Activated naive CD4-positive, alpha-beta T cell treated with anti-CD3 and anti-CD28 coated beads, Interleukin-2, amount 10 ng/mL, durations not matched to agents 7 days and 5 days (primary cell): ENCODE data around the gene ZNF609.
A peak's percentile ranks its signal among the peaks of the same experiment; 100 is the strongest.

ENCODE experiments used
- CTCF ChIA-PET: fragments of 350-600 bp; sonication (Branson Sonifier 250); formaldehyde crosslinking; loops from one replicate; lab custom pipeline; 2021; ENCODE audit warnings: antibody characterized with exemption; lab: Charles Lee
- DNase-seq: peaks from one replicate; pipeline ENCODE4 v3.0.0-alpha.2; 2020
- H3K27ac Mint-ChIP-seq: one replicate; pipeline ENCODE4 v1.8.0; 2021; ENCODE audit warnings: mild to moderate bottlenecking, moderate library complexity, mixed read lengths
- H3K27me3 Mint-ChIP-seq: one replicate; pipeline ENCODE4 v1.8.0; 2021; ENCODE audit warnings: mild to moderate bottlenecking, mixed read lengths
- H3K36me3 Mint-ChIP-seq: one replicate; pipeline ENCODE4 v1.8.0; 2021; ENCODE audit warnings: mixed read lengths
- H3K4me1 Mint-ChIP-seq: one replicate; pipeline ENCODE4 v1.8.0; 2021; ENCODE audit warnings: mixed read lengths
- H3K4me3 Mint-ChIP-seq: one replicate; pipeline ENCODE4 v1.8.0; 2021; ENCODE audit warnings: mild to moderate bottlenecking, moderate library complexity, mixed read lengths
- H3K9me3 Mint-ChIP-seq: one replicate; pipeline ENCODE4 v1.8.0; 2021; ENCODE audit warnings: mixed read lengths

Gene ZNF609

DNA sequence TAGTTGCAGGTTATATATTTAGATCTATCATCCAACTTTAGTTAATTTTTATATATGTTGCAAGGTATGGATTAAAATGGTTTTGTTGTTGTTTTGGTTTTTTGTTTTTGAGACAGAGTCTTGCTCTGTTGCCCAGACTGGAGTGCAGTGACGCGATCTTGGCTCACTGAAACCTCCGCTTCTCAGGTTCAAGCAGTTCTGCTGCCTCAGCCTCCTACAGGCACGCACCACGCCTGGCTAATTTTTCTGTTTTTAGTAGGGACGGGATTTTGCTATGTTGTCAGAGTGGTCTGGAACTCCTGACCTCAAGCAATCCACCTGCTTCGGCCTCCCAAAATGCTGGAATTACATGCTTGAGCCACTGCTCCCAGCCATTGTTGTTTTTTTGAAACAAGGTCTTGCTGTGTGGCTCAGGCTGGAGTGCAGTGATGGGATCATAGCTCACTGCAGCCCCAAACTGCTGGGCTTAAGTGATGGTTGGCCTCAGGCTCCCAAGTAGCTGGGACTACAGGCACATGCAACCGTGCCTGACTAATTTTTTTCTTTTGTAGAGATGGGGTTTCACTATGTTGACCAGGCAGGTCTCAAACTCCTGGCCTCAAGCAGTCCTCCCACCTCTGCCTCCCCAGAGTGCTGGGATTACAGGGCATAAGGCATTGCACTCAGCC, 92.0 kb downstream of the ZNF609 start:
- H3K4me1 Mint-ChIP-seq = peaks cover 3% of the 10 kb centered on the region
- no peak overlapping the region for H3K27ac Mint-ChIP-seq

DNA sequence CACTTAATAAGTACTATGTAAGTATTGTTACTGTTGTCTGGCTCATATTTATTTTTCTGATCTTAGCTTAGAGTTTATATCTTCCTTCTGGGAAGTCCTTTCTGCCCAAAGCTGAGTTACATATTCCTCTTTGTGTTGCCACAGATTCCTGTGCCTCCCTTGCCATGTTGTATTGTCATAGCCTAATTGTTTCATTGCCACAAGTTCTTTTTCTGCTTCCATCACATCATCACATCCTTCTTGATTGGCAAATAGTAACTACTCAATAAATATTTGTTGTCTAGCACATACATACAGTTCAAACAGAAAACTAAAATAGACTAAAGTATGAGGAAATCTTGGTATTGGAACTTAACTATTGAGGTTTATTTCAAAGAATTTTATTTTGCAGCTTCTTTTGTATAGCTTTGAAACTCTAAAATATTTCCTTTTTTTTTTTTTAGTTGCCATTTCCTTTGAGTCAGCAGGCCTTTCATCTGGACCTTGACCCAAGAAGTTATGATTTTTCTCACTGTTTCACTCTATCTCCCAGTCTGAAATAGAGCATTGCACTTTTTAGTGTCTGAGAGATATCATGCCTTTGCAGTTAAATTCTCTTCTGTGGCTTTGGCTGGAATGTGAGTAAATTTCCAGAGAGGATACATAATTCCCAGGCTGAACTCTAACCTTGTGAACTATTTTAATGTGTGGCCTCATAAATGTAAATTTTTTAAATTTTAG, 98.2 kb downstream of the ZNF609 start:
- DNase-seq = no peak
- Mint-ChIP-seq H3K4me3 (no peak overlapping the region), H3K27ac (no peak overlapping the region), H3K36me3 (peaks cover 19% of the 10 kb centered on the region), H3K9me3 (no peaks in the 10 kb centered on the region), H3K4me1 (peaks cover 27% of the 10 kb centered on the region), H3K27me3 (no peaks in the 10 kb centered on the region)
- CTCF ChIA-PET = interaction anchor here (0.9 to 1.0 kb wide), 2 partner anchors 12 to 23 kb away, joined by 3 read pairs; no protein-coding TSS in a partner anchor

More for the DNA sequence above, 92.0 kb downstream of the ZNF609 start:
- no peak overlapping the region for H3K4me3 Mint-ChIP-seq
- no peaks in the 10 kb centered on the region for H3K9me3 Mint-ChIP-seq
- no peaks in the 10 kb centered on the region for H3K27me3 Mint-ChIP-seq
- H3K36me3 Mint-ChIP-seq = peaks cover 8% of the 10 kb centered on the region
- no peak for DNase-seq
- CTCF ChIA-PET = no interaction called here

DNA sequence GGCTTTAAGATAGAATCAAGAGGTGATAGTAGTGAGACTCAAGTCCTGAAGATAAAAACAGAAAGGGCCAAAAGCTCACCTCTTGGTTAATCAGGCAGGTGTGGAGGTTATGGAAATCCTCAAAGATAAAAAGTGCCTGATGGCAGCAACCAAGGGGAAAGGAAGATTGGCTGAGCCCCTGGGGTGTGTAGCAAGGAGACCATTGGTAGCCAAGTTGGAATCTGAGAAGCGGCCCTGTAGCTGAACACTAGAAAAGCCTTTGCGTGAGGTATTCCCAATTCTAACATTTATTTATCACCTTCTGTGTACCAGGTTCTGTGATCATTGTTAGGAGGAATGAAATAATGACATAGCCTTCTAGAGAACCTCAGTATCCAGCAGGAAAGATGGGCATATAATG, 98.9 kb downstream of the ZNF609 start:
- peaks cover 30% of the 10 kb centered on the region for H3K4me1 Mint-ChIP-seq
- H3K27ac Mint-ChIP-seq = no peak overlapping the region
- H3K4me3 Mint-ChIP-seq = no peak overlapping the region
- H3K27me3 Mint-ChIP-seq = no peaks in the 10 kb centered on the region
- H3K9me3 Mint-ChIP-seq = no peaks in the 10 kb centered on the region
- H3K36me3 Mint-ChIP-seq = peaks cover 22% of the 10 kb centered on the region
- no peak for DNase-seq
- CTCF ChIA-PET = interaction anchor here (1.0 kb wide), 1 partner anchor 12 kb away, joined by 3 read pairs; no protein-coding TSS in a partner anchor

DNA sequence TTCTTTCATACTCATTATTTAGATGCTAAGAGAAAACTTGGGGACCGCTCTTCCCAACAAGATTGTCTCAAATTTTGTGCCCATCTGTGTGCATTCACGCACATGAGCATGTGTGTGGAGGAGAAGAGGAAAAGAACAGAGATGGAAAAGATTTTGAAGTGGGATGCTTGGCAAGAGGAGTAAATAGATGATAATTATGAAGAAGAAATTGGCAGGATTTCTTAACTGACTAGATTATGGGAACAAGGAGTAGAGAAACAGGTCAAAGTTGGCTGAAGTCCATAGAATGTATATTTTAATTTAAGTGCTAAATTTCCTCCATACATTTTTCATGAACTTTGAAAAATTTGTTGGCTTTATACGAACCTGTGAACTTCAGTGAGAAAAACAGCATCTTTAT, 100.1 kb downstream of the ZNF609 start:
- no peak overlapping the region for H3K27ac Mint-ChIP-seq
- peaks cover 34% of the 10 kb centered on the region for H3K4me1 Mint-ChIP-seq
- CTCF ChIA-PET = interaction anchor here (0.6 kb wide), 1 partner anchor 253 kb away, joined by 3 read pairs; no protein-coding TSS in a partner anchor
- H3K9me3 Mint-ChIP-seq = no peaks in the 10 kb centered on the region
- DNase-seq = no peak
- no peak overlapping the region for H3K4me3 Mint-ChIP-seq
- H3K27me3 Mint-ChIP-seq = no peaks in the 10 kb centered on the region
- peaks cover 28% of the 10 kb centered on the region for H3K36me3 Mint-ChIP-seq

DNA sequence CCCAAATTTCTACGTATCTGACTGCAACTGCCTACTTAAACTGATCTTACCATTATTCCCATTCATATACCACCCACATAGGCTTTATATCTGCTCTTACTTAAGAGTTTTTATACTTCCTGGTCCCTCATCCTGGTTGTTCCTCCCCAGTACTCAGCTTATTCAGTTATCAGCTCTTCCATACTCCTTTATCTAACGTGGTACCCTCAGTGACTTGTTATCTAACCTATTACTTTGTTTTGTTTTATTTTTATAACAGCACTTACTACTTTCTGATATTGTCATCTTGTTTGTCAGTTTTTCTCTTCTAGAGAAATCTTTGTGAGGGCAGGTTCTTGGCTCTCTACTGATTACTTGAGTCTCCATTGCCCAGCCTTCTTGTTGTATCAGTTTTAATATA, 100.6 kb downstream of the ZNF609 start:
- CTCF ChIA-PET = no interaction called here

DNA sequence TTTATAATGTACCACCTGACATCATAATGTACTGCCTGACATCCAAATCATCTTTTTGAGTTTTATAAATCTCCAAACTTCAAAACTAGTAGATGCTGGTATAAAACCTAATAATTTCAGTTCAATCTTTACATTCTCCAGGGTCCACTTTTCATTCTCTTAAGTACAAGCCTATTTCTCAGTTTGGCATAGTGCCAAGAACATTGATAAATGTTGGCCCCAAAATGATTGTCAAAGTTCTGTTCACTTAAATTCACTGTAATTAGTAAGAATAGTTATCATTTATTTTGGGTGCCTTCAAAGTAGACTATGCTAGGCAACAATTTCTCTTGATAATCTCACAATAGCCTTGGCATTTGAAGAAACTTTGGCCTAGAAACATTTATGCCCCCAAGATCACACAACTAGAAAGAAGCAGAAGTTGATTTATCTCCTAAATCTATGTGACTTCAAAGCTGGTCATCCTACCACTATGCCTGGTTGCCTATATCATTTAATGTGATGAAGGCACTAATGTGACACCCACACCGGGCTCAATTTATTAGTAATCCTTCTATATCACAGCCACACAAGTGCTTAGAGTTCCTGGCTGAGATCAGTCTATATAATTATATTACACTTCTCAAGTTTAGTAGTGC, 101.7 kb downstream of the ZNF609 start:
- H3K4me1 Mint-ChIP-seq = peaks cover 37% of the 10 kb centered on the region
- no peaks in the 10 kb centered on the region for H3K9me3 Mint-ChIP-seq
- H3K27me3 Mint-ChIP-seq = no peaks in the 10 kb centered on the region
- no peak for DNase-seq
- H3K4me3 Mint-ChIP-seq = no peak overlapping the region
- CTCF ChIA-PET = no interaction called here
- no peak overlapping the region for H3K27ac Mint-ChIP-seq
- H3K36me3 Mint-ChIP-seq = peaks cover 36% of the 10 kb centered on the region

More for the DNA sequence above, 100.6 kb downstream of the ZNF609 start:
- Mint-ChIP-seq H3K9me3 (no peaks in the 10 kb centered on the region), H3K27me3 (no peaks in the 10 kb centered on the region), H3K4me3 (no peak overlapping the region), H3K36me3 (peaks cover 28% of the 10 kb centered on the region), H3K27ac (no peak overlapping the region), H3K4me1 (peaks cover 34% of the 10 kb centered on the region)
- DNase-seq = no peak

DNA sequence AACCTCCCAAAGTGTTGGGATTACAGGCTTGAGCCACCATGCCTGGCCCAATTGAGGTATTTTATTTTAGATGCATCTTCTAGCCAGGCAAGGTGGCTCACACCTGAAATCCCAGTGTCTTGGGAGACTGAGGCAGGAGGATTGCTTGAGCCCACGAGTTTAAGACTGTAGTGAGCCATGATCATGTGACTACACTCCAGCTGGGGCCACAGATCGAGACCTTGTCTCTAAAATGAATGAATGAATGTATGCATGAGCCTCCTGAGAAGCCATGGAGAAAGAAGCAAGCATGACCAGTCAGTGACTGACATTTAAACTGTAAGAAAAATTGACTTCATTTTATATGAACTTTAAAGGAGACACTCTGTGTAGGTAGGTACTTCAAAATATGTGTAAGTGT, 105.7 kb downstream of the ZNF609 start:
- Mint-ChIP-seq H3K27me3 (no peaks in the 10 kb centered on the region), H3K27ac (no peak overlapping the region), H3K36me3 (peaks cover 32% of the 10 kb centered on the region), H3K9me3 (no peaks in the 10 kb centered on the region), H3K4me1 (peaks cover 35% of the 10 kb centered on the region), H3K4me3 (no peak overlapping the region)
- CTCF ChIA-PET = interaction anchor here (0.9 to 1.4 kb wide), 2 partner anchors 94 to 140 kb away, joined by 3 to 4 read pairs; no protein-coding TSS in a partner anchor
- no peak for DNase-seq

DNA sequence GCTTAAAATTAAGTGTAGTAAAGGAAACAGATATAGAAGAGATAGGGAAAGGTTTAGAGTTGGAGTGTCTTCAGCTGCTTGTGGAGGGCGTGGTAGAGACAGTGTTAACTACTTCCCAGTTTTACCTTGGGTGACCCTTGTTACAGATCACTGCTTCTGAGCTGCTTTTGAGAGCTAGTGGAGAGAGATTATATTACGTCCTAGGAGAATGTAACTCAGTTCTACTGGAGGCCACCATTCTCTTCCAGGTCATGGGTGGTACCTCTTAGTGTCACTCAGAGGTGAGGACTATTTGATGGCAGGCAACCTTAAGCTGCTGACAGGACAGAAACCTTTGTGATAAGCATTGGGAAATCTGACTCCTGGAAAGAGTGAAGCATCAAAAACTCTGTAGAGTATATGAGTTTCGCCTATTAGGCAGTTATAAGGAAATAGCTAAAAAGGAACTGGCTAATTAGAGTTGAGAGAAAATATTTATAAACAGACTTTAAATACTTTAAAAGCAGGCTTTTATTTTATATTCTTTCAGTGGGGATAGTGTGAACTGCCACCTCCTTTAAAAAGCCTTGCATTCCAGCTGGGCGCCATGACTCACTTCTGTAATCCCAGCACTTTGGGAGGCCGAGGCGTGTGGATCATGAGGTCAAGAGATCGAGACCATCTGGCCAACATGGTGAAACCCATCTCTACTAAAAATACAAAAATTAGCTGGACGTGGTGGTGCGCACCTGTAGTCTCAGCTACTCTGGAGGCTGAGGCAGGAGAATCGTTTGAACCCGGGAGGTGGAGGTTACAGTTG, 106.5 kb downstream of the ZNF609 start:
- peaks cover 38% of the 10 kb centered on the region for H3K4me1 Mint-ChIP-seq
- H3K27ac Mint-ChIP-seq = no peak overlapping the region
- H3K27me3 Mint-ChIP-seq = no peaks in the 10 kb centered on the region
- no peak for DNase-seq
- no peaks in the 10 kb centered on the region for H3K9me3 Mint-ChIP-seq
- peaks cover 33% of the 10 kb centered on the region for H3K36me3 Mint-ChIP-seq
- no peak overlapping the region for H3K4me3 Mint-ChIP-seq
- CTCF ChIA-PET = interaction anchor here (0.9 to 1.4 kb wide), 2 partner anchors 94 to 141 kb away, joined by 3 to 4 read pairs; no protein-coding TSS in a partner anchor

DNA sequence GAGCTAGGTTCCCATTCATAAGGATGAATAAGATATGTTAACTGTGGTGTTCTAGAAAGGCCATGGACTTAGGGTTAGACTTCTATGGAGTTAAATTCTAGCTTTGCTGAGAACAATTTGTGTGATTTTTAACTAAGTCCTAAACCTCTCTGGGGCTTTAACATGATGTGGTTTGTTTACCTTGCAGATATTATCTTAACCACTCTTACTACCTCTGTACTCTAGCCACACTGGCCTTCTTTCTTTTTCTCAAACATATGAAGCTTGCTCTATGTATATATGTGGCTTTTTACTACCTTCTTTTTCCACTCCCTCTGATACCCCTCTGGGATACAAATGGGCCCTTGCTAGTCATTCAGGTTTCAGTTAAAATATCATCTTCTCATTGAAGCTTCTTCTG, 108.4 kb downstream of the ZNF609 start:
- DNase-seq = no peak
- H3K27me3 Mint-ChIP-seq = no peaks in the 10 kb centered on the region
- H3K4me3 Mint-ChIP-seq = no peak overlapping the region
- CTCF ChIA-PET = interaction anchor here (1.3 to 1.6 kb wide), 2 partner anchors 83 to 84 kb away, joined by 3 to 4 read pairs; no protein-coding TSS in a partner anchor
- peaks cover 32% of the 10 kb centered on the region for H3K36me3 Mint-ChIP-seq
- peaks cover 43% of the 10 kb centered on the region for H3K4me1 Mint-ChIP-seq
- H3K27ac Mint-ChIP-seq = no peak overlapping the region
- no peaks in the 10 kb centered on the region for H3K9me3 Mint-ChIP-seq

DNA sequence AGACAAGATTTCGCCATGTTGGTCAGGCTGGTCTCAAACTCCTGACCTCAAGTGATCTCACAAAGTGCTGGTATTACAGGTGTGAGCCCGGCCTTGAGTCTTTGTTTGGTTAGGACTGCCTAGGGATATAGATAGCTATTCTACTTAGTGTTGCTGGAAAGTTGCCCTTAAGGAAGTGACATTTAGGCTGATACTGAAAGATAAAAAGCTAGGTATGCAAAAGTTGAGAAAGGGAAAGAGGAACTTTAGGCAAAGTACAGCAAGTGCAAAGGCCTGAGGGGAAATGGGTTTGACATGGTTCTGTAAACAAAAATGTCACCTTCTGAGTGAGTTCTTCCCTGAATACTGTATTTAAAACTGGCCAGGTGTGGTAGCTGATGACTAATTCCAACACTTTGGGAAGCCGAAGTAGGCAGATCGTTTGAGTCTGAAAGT, 111.5 kb downstream of the ZNF609 start:
- Mint-ChIP-seq H3K4me1 (peaks cover 49% of the 10 kb centered on the region), H3K27ac (peak overlapping the region; percentile 63), H3K36me3 (peaks cover 20% of the 10 kb centered on the region), H3K9me3 (no peaks in the 10 kb centered on the region), H3K4me3 (no peak overlapping the region), H3K27me3 (no peaks in the 10 kb centered on the region)
- CTCF ChIA-PET = no interaction called here
- no peak for DNase-seq

DNA sequence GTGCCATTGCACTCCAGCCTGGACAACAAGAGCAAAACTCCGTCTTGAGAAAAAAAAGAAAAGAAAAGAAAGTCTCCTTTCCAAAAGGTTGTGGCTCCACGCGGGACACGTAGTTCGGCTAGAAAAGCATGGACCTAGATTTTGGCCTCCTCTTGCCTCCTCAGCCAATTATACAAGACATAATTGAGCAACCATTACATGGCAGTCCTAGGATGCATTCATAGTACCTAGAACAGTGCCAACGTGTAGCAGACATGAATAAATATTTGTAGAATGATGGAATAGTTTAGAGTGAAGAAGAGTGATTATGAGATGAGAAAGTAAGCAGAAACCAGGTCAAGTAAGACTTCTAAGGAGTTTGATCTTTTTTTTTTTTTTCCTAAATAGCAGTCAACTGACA, 112.5 kb downstream of the ZNF609 start:
- CTCF ChIA-PET = no interaction called here
- H3K4me3 Mint-ChIP-seq = no peak overlapping the region
- H3K27me3 Mint-ChIP-seq = no peaks in the 10 kb centered on the region
- peaks cover 49% of the 10 kb centered on the region for H3K4me1 Mint-ChIP-seq
- peaks cover 19% of the 10 kb centered on the region for H3K36me3 Mint-ChIP-seq
- no peaks in the 10 kb centered on the region for H3K9me3 Mint-ChIP-seq
- DNase-seq = no peak
- no peak overlapping the region for H3K27ac Mint-ChIP-seq

DNA sequence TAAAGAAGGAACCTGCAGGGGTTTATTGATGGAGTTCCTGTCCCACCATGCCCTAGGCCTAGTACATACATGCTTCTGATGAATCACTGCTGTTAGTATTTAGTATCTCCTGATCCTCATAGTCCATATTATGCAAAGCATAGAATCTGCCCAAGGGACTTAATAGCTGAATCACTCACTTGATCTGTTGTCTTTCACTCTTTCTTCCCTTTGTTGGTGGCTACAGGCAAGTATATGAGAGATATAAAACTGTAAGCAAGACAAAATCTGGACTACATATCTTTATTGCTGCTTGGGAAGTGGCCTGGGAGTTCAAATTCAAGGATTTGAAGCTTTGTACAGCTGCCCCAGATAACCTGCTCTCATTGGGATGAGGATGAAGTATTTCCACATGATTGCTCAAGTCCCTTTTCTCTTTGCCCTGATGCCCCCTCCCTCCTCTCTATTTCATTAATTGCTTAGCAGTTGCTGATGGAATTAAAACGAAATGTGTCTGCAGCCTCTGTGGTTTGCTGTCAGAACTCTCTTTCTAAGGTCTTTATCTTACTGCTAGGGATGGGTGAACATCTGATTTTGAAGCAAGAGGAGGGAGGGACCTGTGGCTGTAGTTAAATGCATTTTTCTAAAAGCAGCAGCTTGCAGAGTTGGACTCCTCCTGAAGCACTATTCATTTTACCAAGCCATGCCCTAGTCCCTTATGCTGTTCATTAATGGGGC, 114.1 kb downstream of the ZNF609 start:
- Mint-ChIP-seq H3K36me3 (peaks cover 18% of the 10 kb centered on the region), H3K4me3 (no peak overlapping the region), H3K9me3 (no peaks in the 10 kb centered on the region), H3K27ac (peak overlapping the region; percentile 43), H3K27me3 (no peaks in the 10 kb centered on the region), H3K4me1 (peaks cover 34% of the 10 kb centered on the region)
- no peak for DNase-seq
- CTCF ChIA-PET = no interaction called here

DNA sequence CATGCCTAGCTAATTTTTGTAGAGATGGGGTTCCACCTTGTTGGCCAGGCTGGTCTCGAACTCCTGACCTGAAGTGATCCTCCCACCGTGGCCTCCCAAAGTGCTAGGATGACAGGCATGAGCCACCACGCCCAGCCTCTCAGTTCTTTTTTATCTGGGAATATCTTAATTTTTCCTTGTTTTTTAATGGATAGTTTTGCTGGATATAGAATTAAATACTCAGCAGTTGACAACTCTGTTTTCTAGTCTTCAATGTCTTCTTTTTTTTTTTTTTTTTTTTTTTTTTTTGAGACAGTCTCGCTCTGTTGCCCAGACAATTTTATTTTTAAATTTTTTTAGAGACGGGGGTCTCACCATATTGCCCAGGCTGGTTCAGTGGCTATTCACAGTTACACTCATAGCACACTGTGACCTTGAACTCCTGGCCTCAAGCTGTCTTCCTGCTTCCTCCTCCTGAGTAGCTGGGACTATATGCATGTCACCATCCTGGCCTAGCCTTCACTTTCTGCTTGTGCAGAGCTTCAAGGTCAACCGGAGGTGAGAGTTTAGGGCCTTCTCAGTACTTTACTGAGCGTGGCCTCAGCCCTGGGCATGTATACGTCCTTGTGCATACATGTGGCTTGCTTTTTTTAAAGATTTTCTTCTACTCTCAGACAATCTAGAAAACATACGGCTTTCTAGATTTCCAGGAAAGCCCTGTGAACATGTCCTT, 120.5 kb downstream of the ZNF609 start:
- CTCF ChIA-PET = no interaction called here
- H3K27me3 Mint-ChIP-seq = no peaks in the 10 kb centered on the region
- peaks cover 37% of the 10 kb centered on the region for H3K36me3 Mint-ChIP-seq
- peaks cover 30% of the 10 kb centered on the region for H3K4me1 Mint-ChIP-seq
- H3K9me3 Mint-ChIP-seq = peaks cover 19% of the 10 kb centered on the region
- no peak overlapping the region for H3K4me3 Mint-ChIP-seq
- no peak for DNase-seq
- no peak overlapping the region for H3K27ac Mint-ChIP-seq
